Progenitor cell of endocrine pancreas (in vitro differentiated cells): ENCODE results near the gene DPRX. TPM values are rescaled to one million over a fixed set of nuclear protein-coding genes. Genes with fewer than 3 reads are reported as not detected.

ENCODE experiments used
- DNase-seq: peaks from one replicate; pipeline ENCODE4 v3.0.0; 2021; ENCODE audit warnings: low spot score; ENCODE audit not compliant: unreplicated experiment
- H3K27ac Mint-ChIP-seq: 2 replicates; pipeline ENCODE4 v1.8.0; 2021; ENCODE audit warnings: mild to moderate bottlenecking, moderate library complexity, mixed read lengths
- H3K27me3 Mint-ChIP-seq: 2 replicates; pipeline ENCODE4 v1.8.0; 2021; ENCODE audit warnings: mixed read lengths
- H3K36me3 Mint-ChIP-seq: 2 replicates; pipeline ENCODE4 v1.8.0; 2022; ENCODE audit warnings: mixed read lengths; ENCODE audit not compliant: insufficient read depth
- H3K4me1 Mint-ChIP-seq: 2 replicates; pipeline ENCODE4 v1.8.0; 2021; ENCODE audit warnings: low read depth, mixed read lengths
- H3K4me3 Mint-ChIP-seq: 2 replicates; pipeline ENCODE4 v1.8.0; 2021; ENCODE audit warnings: low read depth, mild to moderate bottlenecking, moderate library complexity, mixed read lengths
- H3K9me3 Mint-ChIP-seq: 2 replicates; pipeline ENCODE4 v1.8.0; 2021; ENCODE audit warnings: low read depth, mixed read lengths
- CTCF ChIP-seq: fragments of 200-600 bp; sonication (generic); IDR thresholded peaks from one replicate; pipeline ENCODE4 v1.5.0; 2021; ENCODE audit warnings: antibody characterized with exemption, mild to moderate bottlenecking; ENCODE audit not compliant: unreplicated experiment
- total RNA-seq: library from RNA; stranded (reverse); gene quantifications from 2 replicates; pipeline ENCODE4 v1.2.1, GENCODE V29; 2021

DPRX gene
- total RNA-seq, 1 donor from 2014 or later: not detected

GRCh38 chr19:53608381-53608780, 23.4 kb upstream of the DPRX start:
- no peak for TF ChIP-seq CTCF
- H3K4me3 Mint-ChIP-seq: no peak overlapping the region
- no peaks in the 10 kb centered on the region for H3K36me3 Mint-ChIP-seq
- no peak overlapping the region for H3K27ac Mint-ChIP-seq
- no peaks in the 10 kb centered on the region for H3K27me3 Mint-ChIP-seq
- H3K9me3 Mint-ChIP-seq: no peaks in the 10 kb centered on the region
- no peak for DNase-seq
- H3K4me1 Mint-ChIP-seq: peaks cover 12% of the 10 kb centered on the region

- Mint-ChIP-seq H3K4me1 (peaks cover 14% of the 10 kb centered on the region), H3K9me3 (no peaks in the 10 kb centered on the region), H3K36me3 (no peaks in the 10 kb centered on the region), H3K4me3 (peak overlapping the region; percentile 15), H3K27ac (peak overlapping the region; percentile 96), H3K27me3 (no peaks in the 10 kb centered on the region)
- peak; percentile 48 for DNase-seq
- no peak for TF ChIP-seq CTCF
Observed at GRCh38 chr19:53612762-53613526, 18.9 kb upstream of the DPRX start.

- peaks cover 2% of the 10 kb centered on the region for H3K4me1 Mint-ChIP-seq
- H3K27me3 Mint-ChIP-seq: no peaks in the 10 kb centered on the region
- no peak for DNase-seq
- peak overlapping the region; percentile 84 for H3K27ac Mint-ChIP-seq
- no peaks in the 10 kb centered on the region for H3K9me3 Mint-ChIP-seq
- H3K36me3 Mint-ChIP-seq: no peaks in the 10 kb centered on the region
- no peak for TF ChIP-seq CTCF
- H3K4me3 Mint-ChIP-seq: no peak overlapping the region
Observed at GRCh38 chr19:53621885-53622740, 9.7 kb upstream of the DPRX start.

GRCh38 chr19:53624771-53625545, 6.8 kb upstream of the DPRX start:
- Mint-ChIP-seq H3K36me3 (no peaks in the 10 kb centered on the region), H3K27me3 (no peaks in the 10 kb centered on the region), H3K27ac (no peak overlapping the region), H3K4me3 (no peak overlapping the region), H3K4me1 (peaks cover 2% of the 10 kb centered on the region), H3K9me3 (no peaks in the 10 kb centered on the region)
- no peak for DNase-seq
- no peak for TF ChIP-seq CTCF

GRCh38 chr19:53626486-53626885, 5.3 kb upstream of the DPRX start:
- Mint-ChIP-seq H3K4me3 (no peak overlapping the region), H3K27ac (no peak overlapping the region), H3K36me3 (no peaks in the 10 kb centered on the region), H3K9me3 (no peaks in the 10 kb centered on the region), H3K27me3 (no peaks in the 10 kb centered on the region), H3K4me1 (peaks cover 2% of the 10 kb centered on the region)
- TF ChIP-seq CTCF: no peak
- DNase-seq: no peak
